Astrocyte of the cerebellum (primary cell): ENCODE measurements around the gene TTC16.
"Not testable (repeated sequence)": the region's sequence is repeated elsewhere in the genome, so short reads cannot be mapped to it uniquely, and the experiment has no call there.

Experiments
- DNase-seq: peaks from one replicate; pipeline ENCODE4 v3.0.0-alpha.2; 2011; ENCODE audit warnings: low read depth
- H3K4me3 ChIP-seq: 2 replicates; pipeline ENCODE4 v1.5.1; 2011; ENCODE audit warnings: mild to moderate bottlenecking, low read depth, low read length, moderate library complexity
- CTCF ChIP-seq: IDR thresholded peaks from 2 replicates; pipeline ENCODE4 v1.5.1; 2012; ENCODE audit warnings: low read length, low read depth, moderate library complexity, mild to moderate bottlenecking; ENCODE audit errors: missing control alignments
- in situ Hi-C: cut with HindIII; loops from 2 replicates; pipeline ENCODE4 v1.10.0; 2017; ENCODE audit warnings: low sequenced_read_pairs

The TTC16 gene

GRCh38 chr9:127779136-127779981 is 63.5 kb downstream of the TTC16 start:
- in situ Hi-C loops = no loop called here
- no peak for TF ChIP-seq CTCF
- H3K4me3 ChIP-seq = no peak overlapping the region
- DNase-seq = no peak

- no peak for DNase-seq
- no peak overlapping the region for H3K4me3 ChIP-seq
- no peak for TF ChIP-seq CTCF
- in situ Hi-C loops = no loop called here
Measured at GRCh38 chr9:127780126-127780885, 64.4 kb downstream of the TTC16 start.

GRCh38 chr9:127780909-127781308 is 65.0 kb downstream of the TTC16 start:
- in situ Hi-C loops, DNase-seq: not testable (repeated sequence)

More at GRCh38 chr9:127780909-127781308, 65.0 kb downstream of the TTC16 start:
- not testable (repeated sequence) for H3K4me3 ChIP-seq
